Measurements from ENCODE around the gene PPFIBP1. TPM values are rescaled to one million over a fixed set of nuclear protein-coding genes. Genes with fewer than 3 reads are reported as not detected.

PPFIBP1 gene
- polyA plus RNA-seq, 2 of the 4 experiments (the other 2 are of a cell fraction) = 24.8 to 89.0 TPM

GRCh38 chr12:27657296-27657695, 133.3 kb downstream of the PPFIBP1 start:
- Histone ChIP-seq H3K27ac (no peak overlapping the region), H3K4me1 (no peaks in the 10 kb centered on the region), H3K4me2 (no peak overlapping the region), H3K4me3 (no peak overlapping the region), H3K9me3 (no peaks in the 10 kb centered on the region)
- TF ChIP-seq TFCP2L1 (CRISPR knock-in tag; IDR thresholded peaks at IDR 0.05) (no peak), FOSB (CRISPR knock-in tag; IDR thresholded peaks at IDR 0.05) (no peak), POLR2AphosphoS2 (conservative IDR thresholded peaks at IDR 0.05; ENCODE audit: low read length) (no peak), CBX2 (IDR thresholded peaks at IDR 0.05; ENCODE audit: borderline replicate concordance, low read depth) (no peak), FOXS1 (CRISPR knock-in tag; IDR thresholded peaks at IDR 0.05) (no peak), E2F6 (IDR thresholded peaks at IDR 0.05; ENCODE audit: borderline replicate concordance, low read depth) (no peak), POLR2A (IDR thresholded peaks at IDR 0.05; ENCODE audit: low read length) (no peak), RFX5 (IDR thresholded peaks at IDR 0.05) (no peak), SREBF2 (IDR thresholded peaks at IDR 0.05) (no peak), NR3C1 (IDR thresholded peaks at IDR 0.05) (no peak), MAFK (IDR thresholded peaks at IDR 0.05; ENCODE audit: partially characterized antibody) (no peak)
- DNase-seq (ENCODE audit: low read depth in 1 of 2, low spot score in 1 of 2) (no peak), ATAC-seq (no peak), FAIRE-seq (no peak)
- CTCF ChIA-PET = no interaction called here
- POLR2A ChIA-PET = no interaction called here
- 90% methylated on average over 4 of the region's 4 CpGs for WGBS (ENCODE audit: missing lambda C conversion rate)

GRCh38 chr12:27665704-27666103, 141.7 kb downstream of the PPFIBP1 start:
- H3K27ac ChIP-seq = no peak overlapping the region
- DNase-seq (ENCODE audit: low read depth in 1 of 2, low spot score in 1 of 2) (no peak), FAIRE-seq (no peak), ATAC-seq (no peak)
- no peak overlapping the region for H3K4me2 ChIP-seq
- ChIA-PET POLR2A (no interaction called here), CTCF (interaction anchor here (0.6 to 1.6 kb wide), 2 partner anchors 13 to 650 kb away, joined by 3 to 9 read pairs; no protein-coding TSS in a partner anchor)
- no peaks in the 10 kb centered on the region for H3K9me3 ChIP-seq
- WGBS (ENCODE audit: missing lambda C conversion rate) = 74% methylated on average over 3 of the region's 3 CpGs
- no peak overlapping the region for H3K4me3 ChIP-seq
- TF ChIP-seq MAFK (IDR thresholded peaks at IDR 0.05; ENCODE audit: partially characterized antibody) (peak; percentile 13), ZNF302 (CRISPR knock-in tag; IDR thresholded peaks at IDR 0.05) (no peak), CEBPB (IDR thresholded peaks at IDR 0.05) (no peak), TP53 (CRISPR knock-in tag; IDR thresholded peaks at IDR 0.05) (no peak)
- H3K4me1 ChIP-seq = no peaks in the 10 kb centered on the region

GRCh38 chr12:27666510-27666909, 142.5 kb downstream of the PPFIBP1 start:
- ChIA-PET POLR2A (no interaction called here), CTCF (interaction anchor here (2.1 kb wide), 1 partner anchor 14 kb away, joined by 8 read pairs; no protein-coding TSS in a partner anchor)
- TF ChIP-seq JUNB (IDR thresholded peaks at IDR 0.05) (no peak), GATA3 (IDR thresholded peaks at IDR 0.05; ENCODE audit: borderline replicate concordance) (no peak), HOXB5 (CRISPR knock-in tag; IDR thresholded peaks at IDR 0.05) (no peak)
- DNase-seq (ENCODE audit: low read depth in 1 of 2, low spot score in 1 of 2) (no peak), FAIRE-seq (no peak), ATAC-seq (no peak)
- Histone ChIP-seq H3K4me3 (no peak overlapping the region), H3K9me3 (no peaks in the 10 kb centered on the region), H3K4me2 (no peak overlapping the region), H3K27ac (no peak overlapping the region), H3K4me1 (no peaks in the 10 kb centered on the region)
- WGBS (ENCODE audit: missing lambda C conversion rate) = 40% methylated on average over 3 of the region's 3 CpGs

GRCh38 chr12:27667540-27667939, 143.5 kb downstream of the PPFIBP1 start:
- POLR2A ChIA-PET = no interaction called here
- ATAC-seq (no peak), DNase-seq (ENCODE audit: low read depth in 1 of 2, low spot score in 1 of 2) (no peak), FAIRE-seq (no peak)
- Histone ChIP-seq H3K9me3 (no peaks in the 10 kb centered on the region), H3K27ac (no peak overlapping the region), H3K4me3 (no peak overlapping the region), H3K4me1 (no peaks in the 10 kb centered on the region), H3K4me2 (no peak overlapping the region)
- 92% methylated on average over 6 of the region's 6 CpGs for WGBS (ENCODE audit: missing lambda C conversion rate)
- TF ChIP-seq HOXB5 (CRISPR knock-in tag; IDR thresholded peaks at IDR 0.05) (no peak), MAFK (IDR thresholded peaks at IDR 0.05; ENCODE audit: partially characterized antibody) (peak; percentile 68), PBX3 (IDR thresholded peaks at IDR 0.05) (no peak), USF2 (IDR thresholded peaks at IDR 0.05) (no peak), HEYL (CRISPR knock-in tag; IDR thresholded peaks at IDR 0.05) (no peak), RCOR1 (IDR thresholded peaks at IDR 0.05; ENCODE audit: low read depth, low read length) (no peak), MYC (IDR thresholded peaks at IDR 0.05; ENCODE audit: borderline replicate concordance, low read length) (no peak)
- CTCF ChIA-PET = interaction anchor here (2.1 kb wide), 1 partner anchor 15 kb away, joined by 8 read pairs; no protein-coding TSS in a partner anchor

Measured in A549 (cell line).